SU-DHL-6 (cell line): ENCODE data around the gene STARD3NL.

Experiments used
- H2AFZ ChIP-seq: fragments of 200-600 bp; sonication (generic); 2 replicates; pipeline ENCODE4 v1.6.1; 2014; ENCODE audit warnings: low read depth, mild to moderate bottlenecking, moderate library complexity, mixed read lengths, antibody characterized with exemption, low read length; ENCODE audit not compliant: severe bottlenecking
- H3F3A ChIP-seq: fragments of 200-600 bp; shearing (Covaris generic); 2 replicates; pipeline ENCODE4 v1.6.0; 2016; ENCODE audit warnings: antibody characterized with exemption, mild to moderate bottlenecking; ENCODE audit not compliant: insufficient read depth
- H3K27ac ChIP-seq: fragments of 200-600 bp; sonication (generic); 2 replicates; pipeline ENCODE4 v1.5.1; 2016; ENCODE audit warnings: low read depth, mild to moderate bottlenecking, low read length, moderate library complexity, mixed read lengths
- H3K27me3 ChIP-seq: fragments of 200-600 bp; sonication (generic), shearing (Covaris generic); 2 replicates; pipeline ENCODE4 v1.6.0; 2014; ENCODE audit warnings: mild to moderate bottlenecking, low read length
- H3K36me3 ChIP-seq: fragments of 200-600 bp; sonication (generic); 2 replicates; pipeline ENCODE4 v1.6.1; 2014; ENCODE audit warnings: mild to moderate bottlenecking, low read length, mixed read lengths
- H3K4me2 ChIP-seq: fragments of 300-600, 200-600 bp; shearing (Covaris generic), sonication (generic); 2 replicates; pipeline ENCODE4 v1.6.0; 2014; ENCODE audit warnings: low read length, low read depth, mild to moderate bottlenecking; ENCODE audit not compliant: poor library complexity, severe bottlenecking
- H3K4me3 ChIP-seq: fragments of 200-600 bp; sonication (generic); 2 replicates; pipeline ENCODE4 v1.5.1; 2014; ENCODE audit warnings: antibody characterized with exemption, low read length, mild to moderate bottlenecking, mixed read lengths; ENCODE audit not compliant: insufficient read depth, poor library complexity, severe bottlenecking
- H3K79me2 ChIP-seq: fragments of 200-600 bp; sonication (generic); 2 replicates; pipeline ENCODE4 v1.6.1; 2014; ENCODE audit warnings: mild to moderate bottlenecking, low read length, moderate library complexity; ENCODE audit not compliant: insufficient read depth
- H3K9ac ChIP-seq: fragments of 200-600 bp; sonication (generic); 2 replicates; pipeline ENCODE4 v1.7.0; 2014; ENCODE audit warnings: mild to moderate bottlenecking, low read length
- H3K9me2 ChIP-seq: fragments of 200-600 bp; sonication (generic); replicated peaks from 2 replicates; pipeline ENCODE4 v1.6.1; 2014; ENCODE audit warnings: low read length; ENCODE audit not compliant: insufficient read depth
- H3K9me3 ChIP-seq: fragments of 200-600 bp; sonication (generic); 2 replicates; pipeline ENCODE4 v1.6.1; 2014; ENCODE audit warnings: low read length, mixed read lengths; ENCODE audit not compliant: insufficient read depth
- H4K20me1 ChIP-seq: fragments of 200-600 bp; sonication (generic); 2 replicates; pipeline ENCODE4 v1.6.1; 2014; ENCODE audit warnings: low read depth, mild to moderate bottlenecking, antibody characterized with exemption, low read length, moderate library complexity, mixed read lengths
- EZH2phosphoT487 ChIP-seq: fragments of 200-600 bp; sonication (generic), shearing (Covaris generic); conservative IDR thresholded peaks from 2 replicates; pipeline ENCODE4 v1.6.1; 2018; ENCODE audit warnings: mild to moderate bottlenecking, antibody characterized with exemption, low read length, moderate library complexity, mixed read lengths
- TF ChIP-seq, protein P1 (sequence below): fragments of 200-600 bp; sonication (generic); IDR thresholded peaks from one replicate; pipeline ENCODE4 v1.5.1; 2017; ENCODE audit warnings: antibody characterized with exemption, mild to moderate bottlenecking, low read length, moderate library complexity; ENCODE audit not compliant: insufficient read depth, poor library complexity, severe bottlenecking

Gene STARD3NL

GRCh38 chr7:38178695-38179344 lies 775 bp downstream of the STARD3NL start:
- no peak overlapping the region for H3K27ac ChIP-seq

GRCh38 chr7:38179776-38180226 lies 1.8 kb downstream of the STARD3NL start:
- Histone ChIP-seq H3K27ac (no peak overlapping the region), H3K9ac (no peak overlapping the region)

More at GRCh38 chr7:38178695-38179344, 775 bp downstream of the STARD3NL start:
- Histone ChIP-seq H4K20me1 (no peaks in the 10 kb centered on the region), H3K27me3 (no peaks in the 10 kb centered on the region), H3K9me3 (no peaks in the 10 kb centered on the region), H3K4me2 (peak overlapping the region; percentile 82), H3K36me3 (no peaks in the 10 kb centered on the region), H3K79me2 (peaks cover 19% of the 10 kb centered on the region; the same call in 1 of the 2 replicates), H2AFZ (peak overlapping the region; percentile 99), H3K9ac (peak overlapping the region; percentile 77), H3F3A (no peaks in the 10 kb centered on the region), H3K9me2 (no peaks in the 10 kb centered on the region; the same call in 1 of the 2 replicates), H3K4me3 (peak overlapping the region; percentile 85)
- TF ChIP-seq, protein P1, sequence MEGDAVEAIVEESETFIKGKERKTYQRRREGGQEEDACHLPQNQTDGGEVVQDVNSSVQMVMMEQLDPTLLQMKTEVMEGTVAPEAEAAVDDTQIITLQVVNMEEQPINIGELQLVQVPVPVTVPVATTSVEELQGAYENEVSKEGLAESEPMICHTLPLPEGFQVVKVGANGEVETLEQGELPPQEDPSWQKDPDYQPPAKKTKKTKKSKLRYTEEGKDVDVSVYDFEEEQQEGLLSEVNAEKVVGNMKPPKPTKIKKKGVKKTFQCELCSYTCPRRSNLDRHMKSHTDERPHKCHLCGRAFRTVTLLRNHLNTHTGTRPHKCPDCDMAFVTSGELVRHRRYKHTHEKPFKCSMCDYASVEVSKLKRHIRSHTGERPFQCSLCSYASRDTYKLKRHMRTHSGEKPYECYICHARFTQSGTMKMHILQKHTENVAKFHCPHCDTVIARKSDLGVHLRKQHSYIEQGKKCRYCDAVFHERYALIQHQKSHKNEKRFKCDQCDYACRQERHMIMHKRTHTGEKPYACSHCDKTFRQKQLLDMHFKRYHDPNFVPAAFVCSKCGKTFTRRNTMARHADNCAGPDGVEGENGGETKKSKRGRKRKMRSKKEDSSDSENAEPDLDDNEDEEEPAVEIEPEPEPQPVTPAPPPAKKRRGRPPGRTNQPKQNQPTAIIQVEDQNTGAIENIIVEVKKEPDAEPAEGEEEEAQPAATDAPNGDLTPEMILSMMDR: no peak
- no peak for TF ChIP-seq EZH2phosphoT487

GRCh38 chr7:38181111-38181510 lies 3.1 kb downstream of the STARD3NL start:
- H3K79me2 ChIP-seq: peaks cover 32% of the 10 kb centered on the region
- H3K27me3 ChIP-seq: no peaks in the 10 kb centered on the region
- no peak overlapping the region for H3K4me3 ChIP-seq
- no peak overlapping the region for H2AFZ ChIP-seq
- peaks cover 6% of the 10 kb centered on the region; the same call in 1 of the 2 replicates for H4K20me1 ChIP-seq
- no peak overlapping the region for H3K27ac ChIP-seq
- peak overlapping the region; percentile 82 for H3K4me2 ChIP-seq
- no peaks in the 10 kb centered on the region for H3K9me2 ChIP-seq
- H3K9me3 ChIP-seq: no peaks in the 10 kb centered on the region
- H3K9ac ChIP-seq: no peak overlapping the region
- no peaks in the 10 kb centered on the region for H3K36me3 ChIP-seq
- H3F3A ChIP-seq: no peaks in the 10 kb centered on the region
- TF ChIP-seq, protein P1: no peak
- no peak for TF ChIP-seq EZH2phosphoT487

More at GRCh38 chr7:38179776-38180226, 1.8 kb downstream of the STARD3NL start:
- H4K20me1 ChIP-seq: 0 out of 2 replicates have a peak, but pooled peaks cover under 1% of the 10 kb centered on the region
- H3K36me3 ChIP-seq: no peaks in the 10 kb centered on the region
- TF ChIP-seq, protein P1: no peak
- no peak for TF ChIP-seq EZH2phosphoT487
- H3K9me3 ChIP-seq: no peaks in the 10 kb centered on the region
- H3K9me2 ChIP-seq: no peaks in the 10 kb centered on the region; the same call in 1 of the 2 replicates
- H3K4me3 ChIP-seq: no peak overlapping the region
- H3K4me2 ChIP-seq: peak overlapping the region; percentile 82
- H3K79me2 ChIP-seq: peaks cover 19% of the 10 kb centered on the region; the same call in 1 of the 2 replicates
- no peak overlapping the region for H2AFZ ChIP-seq
- H3K27me3 ChIP-seq: no peaks in the 10 kb centered on the region
- no peaks in the 10 kb centered on the region for H3F3A ChIP-seq
